ENCODE data around the gene RANBP9. TPM values are rescaled to one million over a fixed set of nuclear protein-coding genes. Genes with fewer than 3 reads are reported as not detected.

Gene RANBP9
- total RNA-seq, 4 donors from 2014 or later = 26.2 to 49.5 (median 31.3) TPM

DNA sequence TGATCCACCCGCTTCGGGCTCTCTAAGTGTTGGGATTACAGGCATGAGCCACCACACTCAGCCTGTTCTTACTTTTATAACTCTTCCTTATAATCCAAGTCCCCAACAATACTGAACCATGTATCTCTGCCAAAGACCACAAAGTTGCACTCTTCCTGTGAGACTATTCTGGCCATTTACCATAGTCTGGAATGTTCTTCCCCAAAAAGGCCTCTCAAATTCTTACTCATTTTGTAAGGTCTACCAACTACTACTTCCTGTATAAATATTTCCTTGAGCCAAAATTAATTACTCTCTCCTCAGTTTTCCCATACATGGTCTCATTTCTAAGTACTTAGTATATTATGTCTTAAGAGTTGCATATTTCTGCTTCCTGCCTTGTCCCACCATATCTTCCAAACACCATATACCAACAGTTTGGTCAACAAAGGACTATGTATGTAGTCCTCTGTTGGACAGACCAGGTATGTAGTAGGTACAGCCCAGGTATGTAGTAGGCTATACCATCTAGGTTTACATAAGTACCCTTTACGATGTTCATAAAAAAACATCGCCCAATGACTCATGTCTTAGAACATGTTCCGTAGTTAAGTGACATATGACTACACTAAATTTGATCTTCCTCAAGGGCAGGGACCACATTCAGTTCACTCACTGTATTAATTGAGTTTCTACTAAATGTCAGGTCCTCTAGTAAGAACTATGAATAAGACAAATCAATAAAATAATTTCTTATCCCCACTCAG lies 22.0 kb downstream of the RANBP9 start:
- Histone ChIP-seq H3K4me1 (peaks cover 0 to 15% (median 0%) of the 10 kb centered on the region in 4 donors), H3K27me3 (no peaks in the 10 kb centered on the region), H3K27ac (no peak overlapping the region), H3K9me3 (no peaks in the 10 kb centered on the region), H3K36me3 (no peaks in the 10 kb centered on the region), H3K4me3 (no peak overlapping the region)
- no peak for TF ChIP-seq POLR2A (IDR thresholded peaks at IDR 0.05)
- TF ChIP-seq, protein P1, sequence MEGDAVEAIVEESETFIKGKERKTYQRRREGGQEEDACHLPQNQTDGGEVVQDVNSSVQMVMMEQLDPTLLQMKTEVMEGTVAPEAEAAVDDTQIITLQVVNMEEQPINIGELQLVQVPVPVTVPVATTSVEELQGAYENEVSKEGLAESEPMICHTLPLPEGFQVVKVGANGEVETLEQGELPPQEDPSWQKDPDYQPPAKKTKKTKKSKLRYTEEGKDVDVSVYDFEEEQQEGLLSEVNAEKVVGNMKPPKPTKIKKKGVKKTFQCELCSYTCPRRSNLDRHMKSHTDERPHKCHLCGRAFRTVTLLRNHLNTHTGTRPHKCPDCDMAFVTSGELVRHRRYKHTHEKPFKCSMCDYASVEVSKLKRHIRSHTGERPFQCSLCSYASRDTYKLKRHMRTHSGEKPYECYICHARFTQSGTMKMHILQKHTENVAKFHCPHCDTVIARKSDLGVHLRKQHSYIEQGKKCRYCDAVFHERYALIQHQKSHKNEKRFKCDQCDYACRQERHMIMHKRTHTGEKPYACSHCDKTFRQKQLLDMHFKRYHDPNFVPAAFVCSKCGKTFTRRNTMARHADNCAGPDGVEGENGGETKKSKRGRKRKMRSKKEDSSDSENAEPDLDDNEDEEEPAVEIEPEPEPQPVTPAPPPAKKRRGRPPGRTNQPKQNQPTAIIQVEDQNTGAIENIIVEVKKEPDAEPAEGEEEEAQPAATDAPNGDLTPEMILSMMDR (IDR thresholded peaks at IDR 0.05) = no peak
- no peak for DNase-seq

DNA sequence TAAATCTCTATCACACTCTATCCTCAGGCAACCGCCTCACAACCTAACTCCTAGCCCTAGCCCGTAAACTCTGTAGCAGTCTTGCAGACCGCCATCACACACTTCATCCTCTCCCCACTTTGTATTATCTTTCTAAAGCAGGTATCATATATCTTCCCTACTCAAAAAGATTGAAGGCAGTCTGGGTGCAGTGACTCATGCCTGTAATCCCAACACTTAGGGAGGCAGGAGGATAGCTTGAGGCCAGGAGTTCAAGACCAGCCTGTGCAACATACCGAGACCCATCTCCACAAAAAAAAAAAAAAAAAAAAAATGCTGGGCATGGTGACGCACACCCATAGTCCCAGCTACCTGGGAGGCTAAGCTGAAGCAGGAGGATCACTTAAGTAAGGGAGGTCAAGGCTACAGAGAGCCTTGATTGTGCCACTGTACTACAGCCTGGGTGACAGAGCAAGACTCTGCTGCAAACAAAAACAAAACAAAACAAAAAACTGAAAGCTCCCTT lies 22.9 kb downstream of the RANBP9 start:
- Histone ChIP-seq H3K4me1 (peaks cover 0 to 15% (median 0%) of the 10 kb centered on the region in 4 donors), H3K27me3 (no peaks in the 10 kb centered on the region), H3K4me3 (no peak overlapping the region), H3K36me3 (no peaks in the 10 kb centered on the region), H3K27ac (no peak overlapping the region), H3K9me3 (no peaks in the 10 kb centered on the region)
- TF ChIP-seq, protein P1 (IDR thresholded peaks at IDR 0.05) = no peak
- no peak for TF ChIP-seq POLR2A (IDR thresholded peaks at IDR 0.05)
- DNase-seq = no peak

DNA sequence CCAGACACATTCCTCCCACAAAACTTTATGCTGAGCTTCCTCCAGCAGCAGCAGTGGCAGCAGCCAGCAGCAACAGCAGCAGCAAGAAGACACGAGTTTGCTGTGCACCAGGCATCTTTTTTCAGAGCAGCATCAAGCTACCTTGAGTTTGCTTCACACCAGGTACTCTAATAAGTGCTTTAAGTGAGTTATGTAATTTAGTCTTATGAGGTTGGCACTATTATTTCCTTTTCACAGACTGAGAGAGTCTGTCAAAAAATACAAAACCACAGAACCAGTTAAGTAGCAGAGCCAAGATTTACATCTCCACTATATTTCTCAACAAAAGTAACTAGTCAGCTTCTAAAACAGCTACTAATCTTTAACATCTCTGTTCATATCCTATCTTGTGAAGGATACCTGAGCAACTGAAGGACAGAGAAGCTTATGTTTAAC lies 23.7 kb downstream of the RANBP9 start:
- DNase-seq = no peak
- no peak for TF ChIP-seq POLR2A (IDR thresholded peaks at IDR 0.05)
- TF ChIP-seq, protein P1 (IDR thresholded peaks at IDR 0.05) = no peak
- Histone ChIP-seq H3K36me3 (no peaks in the 10 kb centered on the region), H3K9me3 (no peaks in the 10 kb centered on the region), H3K4me3 (no peak overlapping the region), H3K4me1 (peaks cover 0 to 15% (median 0%) of the 10 kb centered on the region in 4 donors), H3K27me3 (no peaks in the 10 kb centered on the region), H3K27ac (peak overlapping the region in 1 of 4 donors; percentile 10)

DNA sequence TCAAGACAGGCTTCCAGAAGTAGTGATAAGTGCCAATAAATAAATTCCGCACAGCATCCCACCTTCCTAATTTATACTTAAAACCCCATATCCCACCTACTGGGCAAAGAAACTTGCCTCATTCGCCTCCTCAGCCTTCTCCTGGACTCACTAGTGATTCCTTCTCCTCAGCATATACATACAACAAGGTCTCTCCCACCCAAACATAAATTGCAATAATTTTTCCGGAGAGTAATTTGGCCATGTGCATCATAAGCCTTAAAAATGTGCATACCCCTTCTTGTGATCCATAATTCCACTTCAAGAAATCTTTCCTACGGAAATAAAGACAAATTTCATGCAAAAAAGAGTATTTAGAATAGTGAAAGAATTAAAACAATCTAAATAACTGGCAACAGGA lies 26.8 kb downstream of the RANBP9 start:
- TF ChIP-seq, protein P1 (IDR thresholded peaks at IDR 0.05) = no peak
- Histone ChIP-seq H3K27me3 (no peaks in the 10 kb centered on the region), H3K27ac (no peak overlapping the region), H3K36me3 (no peaks in the 10 kb centered on the region), H3K4me3 (no peak overlapping the region), H3K4me1 (peaks cover 0 to 5% (median 0%) of the 10 kb centered on the region in 4 donors), H3K9me3 (no peaks in the 10 kb centered on the region)
- no peak for DNase-seq

DNA sequence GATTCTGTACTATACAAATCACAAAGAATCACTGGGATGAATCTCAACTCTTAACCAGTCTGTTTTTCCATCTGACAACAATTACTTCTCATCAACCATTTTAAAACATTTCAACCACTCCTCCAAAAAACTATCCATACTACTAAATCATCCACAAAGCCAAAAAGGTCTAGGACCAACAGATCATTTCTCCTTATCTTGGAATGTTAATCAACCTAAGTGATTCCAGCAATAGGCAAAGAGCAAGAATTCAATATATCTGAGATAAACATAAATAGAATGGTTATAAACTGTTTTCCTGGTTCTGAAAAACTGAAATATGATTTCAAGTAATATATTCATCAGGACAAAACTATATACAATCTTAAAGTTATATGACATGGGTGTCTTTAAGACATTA lies 28.6 kb downstream of the RANBP9 start:
- H3K4me1 ChIP-seq = no peaks in the 10 kb centered on the region
- DNase-seq = no peak
- H3K36me3 ChIP-seq = no peaks in the 10 kb centered on the region
- no peaks in the 10 kb centered on the region for H3K9me3 ChIP-seq
- no peaks in the 10 kb centered on the region for H3K27me3 ChIP-seq
- no peak overlapping the region for H3K27ac ChIP-seq
- no peak for TF ChIP-seq POLR2A (IDR thresholded peaks at IDR 0.05)
- TF ChIP-seq, protein P1 (IDR thresholded peaks at IDR 0.05) = no peak
- no peak overlapping the region for H3K4me3 ChIP-seq
